ENCODE measurements around the gene UNC13A. TPM values are rescaled to one million over a fixed set of nuclear protein-coding genes. Genes with fewer than 3 reads are reported as not detected.

UNC13A gene
- total and polyA plus RNA-seq, 2 of the 13 experiments (the other 11 are each of a cell fraction or from before 2014, with no cell fraction given), result 0.11 to 0.45 TPM

- H3K36me3 ChIP-seq (replicated peaks in 1 of 2; ENCODE audit: control insufficient read depth in 1 of 2, insufficient read depth in 2 of 2, low read length in 2 of 2), result no peaks in the 10 kb centered on the region
- intact Hi-C loops (cut with micrococcal nuclease; ENCODE audit: unreplicated experiment) (no loop called here), in situ Hi-C loops (cut with HindIII; ENCODE audit: extremely low pct_ligation_motif_present, low pct_unique_long_range_greater_than_20kb) (no loop called here)
- CTCF ChIA-PET (ENCODE audit: low intra/inter-chr PET ratio, low total read pairs), result no interaction called here
- H3K27me3 ChIP-seq (ENCODE audit: control insufficient read depth in 1 of 2, insufficient read depth in 2 of 2, low read length in 2 of 2), result peaks cover 3 to 44% of the 10 kb centered on the region in 2 experiments; a peak in 3 of 5 replicates
- H2AFZ ChIP-seq (ENCODE audit: low read length), result no peak overlapping the region
- no peak for DNase-seq (ENCODE audit: low spot score)
- H3K4me1 ChIP-seq (ENCODE audit: insufficient read depth, low read length), result peaks cover 19% of the 10 kb centered on the region
- no peaks in the 10 kb centered on the region for H3K9me3 ChIP-seq (ENCODE audit: low read length)
- ATAC-seq, result no peak
- no peaks in the 10 kb centered on the region for H4K20me1 ChIP-seq (ENCODE audit: insufficient read depth, low read length)
- no TSS peak for BruUV-seq (replicated peaks)
- no peak overlapping the region for H3K27ac ChIP-seq (ENCODE audit: extremely low read length, insufficient read depth, low read length)
- 35% methylated on average over 10 of the region's 10 CpGs for WGBS (ENCODE audit: low lambda C conversion rate)
- H3K9ac ChIP-seq (ENCODE audit: insufficient read depth, low read depth, low read length), result no peak overlapping the region
- POLR2A ChIA-PET, result no interaction called here
- H3K4me3 ChIP-seq (replicated peaks in 1 of 3; ENCODE audit: insufficient read depth in 1 of 3, low read depth in 2 of 3, low read length in 3 of 3), result no peak overlapping the region
- no peak overlapping the region for H3K4me2 ChIP-seq (ENCODE audit: low read depth, low read length)
- TF ChIP-seq ARNT2 (CRISPR knock-in tag; IDR thresholded peaks at IDR 0.05; ENCODE audit: low read depth), result no peak
- no peak for TF ChIP-seq ARID5B (CRISPR knock-in tag; IDR thresholded peaks at IDR 0.05)
- TF ChIP-seq GRHL1 (CRISPR knock-in tag; conservative IDR thresholded peaks at IDR 0.05), result no peak
- TF ChIP-seq ZSCAN21 (CRISPR knock-in tag; IDR thresholded peaks at IDR 0.05; ENCODE audit: borderline replicate concordance), result no peak
- no peak for TF ChIP-seq ZSCAN9 (CRISPR knock-in tag; IDR thresholded peaks at IDR 0.05; ENCODE audit: borderline replicate concordance)
- FAIRE-seq, result no peak
- no peaks in the 10 kb centered on the region for H3K79me2 ChIP-seq (ENCODE audit: insufficient read depth, low read length)
Observed at GRCh38 chr19:17599780-17600179, 88.4 kb downstream of the UNC13A start.

Measured in HepG2 (cell line).